Tibial nerve (tissue), 3 donors: ENCODE data around the gene AADACL4.

Source experiments
- POLR2A ChIP-seq, 2 donors: fragments of 450-650 bp; IDR thresholded peaks; one replicate each; pipeline ENCODE4 v1.6.1; 2017; ENCODE audit warnings: antibody characterized with exemption in 2 of 2, mild to moderate bottlenecking in 2 of 2, moderate library complexity in 2 of 2
- TF ChIP-seq, protein P1 (sequence below), 5 experiments: fragments of 200-600 bp in 3 of 5; fragments of 450-650 bp in 2 of 5; sonication (generic) in 3 of 5; IDR thresholded peaks; one replicate each; pipeline ENCODE4 v1.5.1; 2016 to 2019; ENCODE audit warnings: antibody characterized with exemption in 5 of 5, mild to moderate bottlenecking in 3 of 5, moderate library complexity in 2 of 5

GRCh38 chr1:12608311-12608957, 35.5 kb upstream of the AADACL4 start:
- TF ChIP-seq, protein P1, sequence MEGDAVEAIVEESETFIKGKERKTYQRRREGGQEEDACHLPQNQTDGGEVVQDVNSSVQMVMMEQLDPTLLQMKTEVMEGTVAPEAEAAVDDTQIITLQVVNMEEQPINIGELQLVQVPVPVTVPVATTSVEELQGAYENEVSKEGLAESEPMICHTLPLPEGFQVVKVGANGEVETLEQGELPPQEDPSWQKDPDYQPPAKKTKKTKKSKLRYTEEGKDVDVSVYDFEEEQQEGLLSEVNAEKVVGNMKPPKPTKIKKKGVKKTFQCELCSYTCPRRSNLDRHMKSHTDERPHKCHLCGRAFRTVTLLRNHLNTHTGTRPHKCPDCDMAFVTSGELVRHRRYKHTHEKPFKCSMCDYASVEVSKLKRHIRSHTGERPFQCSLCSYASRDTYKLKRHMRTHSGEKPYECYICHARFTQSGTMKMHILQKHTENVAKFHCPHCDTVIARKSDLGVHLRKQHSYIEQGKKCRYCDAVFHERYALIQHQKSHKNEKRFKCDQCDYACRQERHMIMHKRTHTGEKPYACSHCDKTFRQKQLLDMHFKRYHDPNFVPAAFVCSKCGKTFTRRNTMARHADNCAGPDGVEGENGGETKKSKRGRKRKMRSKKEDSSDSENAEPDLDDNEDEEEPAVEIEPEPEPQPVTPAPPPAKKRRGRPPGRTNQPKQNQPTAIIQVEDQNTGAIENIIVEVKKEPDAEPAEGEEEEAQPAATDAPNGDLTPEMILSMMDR (IDR thresholded peaks at IDR 0.05) = no peak
- no peak for TF ChIP-seq POLR2A (IDR thresholded peaks at IDR 0.05)
